Activated effector memory CD4-positive, alpha-beta T cell treated with anti-CD3 and anti-CD28 coated beads, Interleukin-2, amount 50 U/mL, for 16 hours (primary cell): ENCODE data around the gene BET1.

ENCODE experiments used
- DNase-seq: peaks from one replicate; pipeline ENCODE4 v3.0.0-alpha.2; 2020

BET1 gene

GRCh38 chr7:94011714-94012353 lies 7.7 kb upstream of the BET1 start:
- DNase-seq, result no peak

- DNase-seq, result no peak
These were observed 4.4 kb upstream of the BET1 start for GRCh38 chr7:94008537-94008936.

- no peak for DNase-seq
These were observed 1.6 kb upstream of the BET1 start for GRCh38 chr7:94005753-94006152.

GRCh38 chr7:94003446-94004023 lies 620 bp downstream of the BET1 start:
- DNase-seq, result no peak

DNA sequence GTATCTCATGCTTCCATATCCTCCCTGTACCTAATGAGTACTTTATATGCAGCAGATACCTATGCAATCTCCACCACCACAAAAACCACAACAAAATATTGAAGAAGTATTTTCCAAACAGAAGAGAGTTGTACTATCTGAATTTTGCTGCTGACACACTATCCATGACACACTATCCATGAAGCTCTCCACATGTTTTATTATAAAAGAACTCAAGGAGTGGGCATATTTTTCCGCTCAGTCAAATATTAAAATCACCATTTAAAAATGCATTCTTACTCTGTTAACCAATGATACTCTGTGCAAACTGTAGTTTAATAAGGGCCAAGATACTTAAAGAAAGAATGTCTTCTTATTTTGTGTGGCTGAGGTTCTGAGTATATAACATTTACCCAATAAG lies 2.8 kb downstream of the BET1 start:
- DNase-seq, result no peak

- no peak for DNase-seq
These were observed 6.3 kb downstream of the BET1 start for GRCh38 chr7:93997868-93998267.

GRCh38 chr7:93992421-93993110 lies 11.6 kb downstream of the BET1 start:
- DNase-seq, result no peak

GRCh38 chr7:93987297-93987696 lies 16.9 kb downstream of the BET1 start:
- DNase-seq, result no peak

DNA sequence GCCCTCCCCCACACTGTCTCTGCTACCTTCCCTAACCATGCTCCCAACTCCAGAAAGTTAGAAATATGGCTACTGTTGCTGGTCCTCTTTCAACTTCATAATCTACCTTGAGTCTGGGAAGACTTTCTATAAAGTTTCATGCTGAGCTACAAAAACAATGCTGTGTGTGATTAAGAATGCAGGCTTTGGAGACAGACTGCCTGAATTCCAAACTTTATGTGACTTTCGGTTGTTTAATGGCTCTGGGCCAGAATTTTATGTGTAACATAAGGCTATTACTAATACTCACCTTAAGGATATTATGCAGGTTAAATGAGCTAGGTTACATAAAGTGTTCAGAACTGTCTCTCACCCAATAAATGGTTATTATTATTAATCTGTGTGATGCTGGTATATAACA lies 19.1 kb downstream of the BET1 start:
- DNase-seq, result no peak

DNA sequence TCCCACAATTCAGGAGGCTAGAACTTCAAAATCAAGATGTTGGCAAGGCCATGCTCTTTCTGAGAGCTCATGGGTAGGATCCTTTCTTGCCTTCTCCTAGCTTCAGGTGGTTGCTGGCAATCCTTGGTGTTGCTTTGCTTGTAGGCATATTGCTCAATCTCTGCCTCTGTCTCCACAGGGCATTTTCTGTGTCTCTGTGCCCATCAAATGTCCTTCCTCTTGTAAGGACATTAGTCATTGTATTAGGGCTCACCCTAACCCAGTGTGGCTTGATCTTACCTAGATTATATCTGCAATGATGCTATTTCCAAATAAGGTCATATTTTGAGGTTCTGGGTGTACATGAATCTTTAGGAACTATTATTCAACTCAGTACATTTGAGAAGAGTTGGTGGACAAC lies 20.1 kb downstream of the BET1 start:
- no peak for DNase-seq

- DNase-seq, result no peak
These were observed 22.7 kb downstream of the BET1 start for GRCh38 chr7:93981480-93981874.

GRCh38 chr7:93980744-93981479 lies 23.2 kb downstream of the BET1 start:
- no peak for DNase-seq

DNA sequence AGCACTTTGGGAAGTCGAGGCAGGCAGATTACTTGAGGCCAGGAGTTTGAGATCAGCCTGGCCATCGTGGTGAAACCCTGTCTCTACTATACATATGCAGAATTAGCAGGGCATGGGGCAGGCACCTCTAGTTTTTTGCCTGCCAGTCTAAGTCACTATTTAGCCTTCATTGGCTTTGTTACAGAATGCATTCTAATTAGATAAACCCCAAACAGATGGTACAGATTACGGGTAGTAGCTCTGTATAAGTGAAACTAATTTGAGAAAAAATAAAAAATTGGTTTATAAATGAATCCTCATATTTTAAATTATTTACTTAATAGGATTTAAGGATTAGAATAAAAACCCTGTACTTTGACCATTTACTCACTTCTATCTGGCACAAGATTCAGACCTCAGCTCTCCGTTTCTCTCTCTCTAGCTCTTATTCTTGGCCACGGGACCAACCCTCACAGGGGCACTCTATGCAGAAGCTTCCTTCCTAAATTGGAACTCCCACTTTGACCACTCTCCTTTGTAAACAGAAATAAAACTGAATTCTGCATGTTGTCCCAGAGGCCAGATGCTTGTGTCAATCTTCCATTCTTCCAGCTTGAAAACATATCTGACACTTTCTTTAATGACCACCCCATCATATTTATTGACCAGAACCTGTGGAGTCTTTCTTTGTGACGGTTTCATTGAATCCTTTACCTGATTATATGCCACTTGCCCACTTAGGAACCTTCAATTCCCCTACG lies 26.8 kb downstream of the BET1 start:
- DNase-seq, result no peak

DNA sequence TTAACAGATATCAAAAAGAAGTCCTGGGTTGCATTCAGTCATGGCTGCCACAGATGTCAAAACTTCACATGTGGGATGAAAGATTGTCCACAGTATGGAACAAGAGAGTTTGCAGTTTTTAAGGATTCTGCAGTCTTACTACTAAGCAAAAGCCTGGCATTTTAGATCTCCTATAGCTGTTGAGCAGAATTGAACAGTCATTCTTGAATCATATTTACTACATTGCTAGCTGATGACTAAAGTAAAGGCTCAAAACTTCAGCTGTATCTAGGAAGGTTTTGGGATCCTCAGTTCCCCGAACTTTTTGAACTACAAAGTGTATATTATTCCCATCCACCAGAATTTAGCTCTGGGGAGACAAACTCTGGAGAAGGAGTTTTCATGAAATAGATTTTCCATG lies 31.0 kb downstream of the BET1 start:
- no peak for DNase-seq

DNA sequence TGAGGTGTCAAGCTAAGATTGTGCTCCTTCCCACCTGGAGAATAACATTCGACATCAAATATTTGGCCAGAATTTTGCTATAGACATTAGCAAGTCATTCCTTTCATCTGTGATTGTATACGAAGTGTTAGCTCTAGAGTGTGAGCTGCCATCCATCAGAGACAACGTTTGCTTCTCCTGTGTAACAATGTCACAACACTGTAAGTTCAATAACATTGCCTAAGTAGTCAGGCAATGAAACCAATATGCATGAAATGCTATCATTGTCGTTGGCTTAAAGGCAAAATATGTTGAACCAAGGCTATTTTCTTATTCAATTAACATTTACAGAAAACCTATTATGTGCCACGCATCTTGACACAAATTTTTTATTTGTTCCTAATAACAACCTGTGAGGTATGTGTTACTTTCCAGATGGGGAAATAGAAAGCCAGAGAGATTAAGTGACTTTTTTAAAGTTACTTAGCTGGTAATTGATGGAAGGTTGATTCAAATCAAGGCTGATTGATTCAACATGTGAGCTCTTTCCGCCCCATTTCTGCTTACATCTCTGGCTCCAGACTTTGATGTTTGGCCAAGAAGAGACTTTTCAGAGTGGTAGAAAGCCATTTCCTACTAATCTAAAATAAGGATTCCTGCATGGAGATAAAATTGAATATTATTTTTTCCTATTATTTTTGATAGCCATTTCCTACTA lies 32.0 kb downstream of the BET1 start:
- no peak for DNase-seq

DNA sequence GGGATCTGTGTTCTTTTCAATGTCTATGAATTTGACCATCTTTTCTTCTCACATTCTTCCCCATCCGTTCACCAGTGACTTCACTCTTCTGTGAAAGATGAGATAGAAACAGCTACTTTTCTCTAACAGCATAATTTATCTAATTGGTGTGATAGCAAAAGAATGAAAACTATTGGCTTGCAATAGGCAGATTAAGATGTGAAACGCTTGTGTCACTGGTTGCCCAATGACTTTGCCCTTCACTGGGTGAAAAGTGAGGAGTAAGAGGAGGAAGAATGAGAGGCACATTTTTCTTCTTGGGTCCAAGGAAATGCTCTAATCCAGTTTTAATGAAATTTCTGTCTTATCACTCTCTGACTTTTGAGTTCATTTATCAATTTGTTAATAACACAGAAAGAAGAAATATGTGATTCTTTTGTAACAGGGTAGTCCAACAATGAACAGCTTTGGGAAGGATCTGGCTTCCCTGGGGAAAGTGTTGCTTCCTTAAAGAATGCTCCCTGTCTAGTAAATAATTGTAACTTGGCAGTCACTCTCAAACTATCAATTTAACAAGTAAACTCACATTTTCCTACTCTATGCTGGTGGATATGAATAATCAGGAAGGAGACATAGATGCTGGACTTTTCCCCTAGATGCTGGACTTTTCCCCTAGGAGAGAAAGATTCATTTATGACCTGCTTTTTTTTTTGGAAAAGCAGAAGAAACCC lies 35.1 kb downstream of the BET1 start:
- DNase-seq, result no peak

DNA sequence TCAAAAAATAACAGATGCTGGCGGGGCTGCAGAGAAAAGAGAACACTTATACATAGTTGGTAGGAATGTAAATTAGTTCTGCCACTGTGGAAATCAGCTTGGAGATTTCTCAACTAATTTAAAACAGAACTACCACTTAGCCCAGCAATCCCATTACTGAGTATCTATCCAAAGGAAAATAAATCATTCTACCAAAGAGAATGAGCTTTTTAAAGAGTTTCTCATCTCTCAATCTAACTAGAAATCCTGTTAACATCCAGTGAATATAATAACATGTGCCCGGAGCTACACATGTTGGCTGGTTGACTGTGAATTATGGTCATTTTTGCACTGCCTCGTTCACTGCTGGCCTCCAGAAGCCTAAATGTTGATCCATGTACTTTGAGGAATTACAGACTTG lies 39.3 kb downstream of the BET1 start:
- no peak for DNase-seq

DNA sequence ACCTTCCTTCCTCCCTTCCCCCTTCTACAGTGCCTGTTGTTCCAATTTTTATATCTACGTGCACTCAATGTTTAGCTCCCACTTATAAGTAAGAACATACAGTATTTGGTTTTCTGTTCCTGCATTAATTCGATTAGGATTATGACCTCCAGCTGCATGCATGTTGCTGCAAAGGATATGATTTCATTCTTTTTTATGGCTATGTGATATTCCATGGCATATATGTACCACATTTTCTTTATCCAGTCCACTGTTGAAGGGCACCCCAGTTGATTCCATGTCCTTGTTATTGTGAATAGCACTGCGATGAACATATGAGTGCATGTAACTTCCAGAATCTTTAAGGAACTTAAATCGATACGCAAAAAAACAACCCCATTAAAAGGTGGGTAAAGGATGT lies 39.9 kb downstream of the BET1 start:
- DNase-seq, result no peak

DNA sequence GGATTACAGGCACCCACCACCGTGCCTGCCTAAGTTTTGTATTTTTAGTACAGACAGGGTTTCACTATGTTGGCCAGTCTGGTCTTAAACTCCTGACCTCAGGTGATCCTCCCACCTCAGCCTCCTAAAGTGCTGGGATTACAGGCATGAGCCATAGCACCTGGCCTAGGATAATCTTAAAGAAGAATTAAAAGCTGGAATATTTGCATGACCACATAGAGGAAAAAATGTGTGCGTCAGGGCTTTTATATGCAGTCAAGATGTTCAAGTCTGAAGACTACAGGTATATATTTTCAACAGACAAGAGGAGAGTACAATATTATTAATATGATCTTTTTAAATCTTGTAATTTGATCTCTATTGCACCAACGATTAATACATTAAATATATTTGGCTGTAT lies 43.2 kb downstream of the BET1 start:
- no peak for DNase-seq

DNA sequence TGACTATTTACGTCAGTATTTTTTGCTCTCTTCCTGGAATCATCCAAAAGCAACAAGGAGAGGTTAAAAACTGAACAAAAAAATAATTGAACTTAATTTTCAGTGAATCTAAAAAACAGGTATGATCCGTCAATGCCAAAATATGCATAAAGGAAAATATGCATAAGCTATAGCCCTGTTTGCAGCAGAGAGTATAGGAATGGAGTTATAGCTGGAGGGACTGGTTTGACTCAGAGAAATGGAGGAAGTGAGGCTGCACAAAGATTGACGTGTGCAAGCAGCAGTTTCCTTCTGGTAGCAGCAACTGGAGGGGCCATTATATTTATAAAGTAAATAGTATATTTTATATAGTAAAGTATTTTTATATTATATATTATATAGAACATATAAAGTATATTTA lies 45.5 kb downstream of the BET1 start:
- no peak for DNase-seq

DNA sequence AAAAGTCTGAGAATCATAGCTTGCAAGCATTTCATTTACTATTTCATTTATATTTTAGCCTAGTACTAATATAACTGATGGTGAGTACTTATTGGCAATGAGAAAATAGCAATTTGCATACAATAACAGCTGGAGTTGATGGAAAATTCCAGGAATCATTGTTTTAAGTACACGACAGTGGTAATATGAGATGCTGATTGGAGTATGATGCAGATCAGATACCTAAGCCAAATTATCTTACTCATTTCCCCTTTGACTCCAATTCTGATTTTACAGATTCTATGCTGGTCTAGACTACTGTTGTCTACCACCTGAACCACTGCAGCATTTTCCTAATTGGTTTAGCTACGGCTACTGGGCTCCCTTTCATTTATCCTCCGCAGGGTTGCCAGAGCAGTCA lies 45.9 kb downstream of the BET1 start:
- DNase-seq, result no peak

DNA sequence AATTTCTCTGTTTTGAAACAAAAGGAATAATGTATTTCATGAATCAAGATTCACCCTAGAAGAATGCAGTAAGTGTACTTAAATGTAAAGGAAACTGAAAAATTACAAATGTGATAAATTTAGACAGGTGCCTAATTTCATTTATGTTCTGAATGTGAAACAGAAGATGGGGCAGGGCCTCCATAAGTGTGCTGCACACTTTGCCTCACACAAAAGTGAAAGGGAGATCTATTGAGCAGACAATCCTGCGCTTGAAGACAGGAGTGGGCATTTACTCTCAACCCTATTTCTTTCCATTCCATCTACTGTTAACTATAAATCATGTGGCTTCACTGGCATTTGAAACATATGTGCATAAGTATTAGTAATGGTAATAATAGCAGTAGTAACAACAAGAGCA lies 46.4 kb downstream of the BET1 start:
- DNase-seq, result no peak
